ENCODE data around the gene KCNC3. TPM values are rescaled to one million over a fixed set of nuclear protein-coding genes. Genes with fewer than 3 reads are reported as not detected.

KCNC3 gene
- total and polyA plus RNA-seq, 4 donors = 0.56 to 1.6 (median 1.1) TPM

DNA sequence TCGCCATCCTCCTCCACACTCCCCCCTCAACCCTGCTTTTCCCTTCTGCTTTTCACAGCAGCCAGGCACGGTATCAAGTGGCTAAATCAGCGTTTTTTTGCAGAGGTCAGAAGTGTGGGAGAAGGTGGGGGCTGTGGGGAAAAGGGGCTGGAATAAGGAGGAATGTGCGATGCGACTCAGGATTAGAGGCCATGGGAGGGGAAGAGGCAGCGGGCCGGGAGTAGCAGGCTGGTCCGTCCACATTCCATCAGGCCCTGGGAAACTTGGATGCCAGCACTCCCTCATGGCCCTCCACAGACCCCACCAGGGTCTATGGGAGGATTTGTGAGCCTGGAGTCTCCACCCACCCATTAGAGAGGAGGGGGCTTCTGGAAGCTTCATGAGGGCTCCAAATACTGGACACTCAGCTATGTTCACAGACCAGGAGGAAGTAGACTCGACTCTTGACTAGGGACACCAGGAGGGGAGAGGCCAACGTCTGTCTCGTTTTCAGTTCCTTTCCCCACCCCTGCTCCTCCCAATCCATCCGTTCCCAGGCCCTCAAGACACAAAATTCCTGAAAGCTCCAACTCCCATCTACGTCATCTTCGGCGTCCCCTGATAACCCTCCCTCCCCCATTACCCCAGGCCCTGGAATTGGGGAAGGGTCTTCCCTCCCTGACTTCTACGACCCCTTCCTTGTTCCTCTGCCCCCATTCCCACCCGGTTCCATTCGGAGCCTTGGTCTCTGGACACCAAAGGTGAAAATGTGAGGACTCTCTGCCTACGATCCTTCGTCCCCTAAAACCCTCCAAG lies 3.3 kb upstream of the KCNC3 start:
- WGBS = 38% methylated on average over 20 of the region's 20 CpGs
- TF ChIP-seq NR2F2 (IDR thresholded peaks at IDR 0.05) (peak; percentile 5), YY1 (IDR thresholded peaks at IDR 0.05) (no peak)
- Histone ChIP-seq H3K27me3 (ENCODE audit: control insufficient read depth in 4 of 4, insufficient read depth in 4 of 4, low read length in 3 of 4) (no peaks in the 10 kb centered on the region), H3K9ac (ENCODE audit: low read depth in 1 of 2, low read length in 2 of 2) (no peak overlapping the region), H3K4me1 (ENCODE audit: control insufficient read depth in 4 of 4, insufficient read depth in 4 of 4, low read length in 3 of 4) (peaks cover 13 to 49% (median 31%) of the 10 kb centered on the region in 4 donors), H3K4me3 (ENCODE audit: low read depth in 1 of 3, low read length in 3 of 3) (peak overlapping the region in 1 of 3 donors; percentile 48), H3K9me3 (ENCODE audit: control insufficient read depth in 4 of 4, low read length in 3 of 4) (no peaks in the 10 kb centered on the region), H3K36me3 (ENCODE audit: control insufficient read depth in 4 of 4, insufficient read depth in 3 of 4, low read depth in 1 of 4, low read length in 3 of 4) (no peaks in the 10 kb centered on the region), H3K27ac (ENCODE audit: low read depth in 1 of 2, low read length in 2 of 2) (peak overlapping the region; percentile 74 to 77)
- DNase-seq (ENCODE audit: low spot score) = no peak

DNA sequence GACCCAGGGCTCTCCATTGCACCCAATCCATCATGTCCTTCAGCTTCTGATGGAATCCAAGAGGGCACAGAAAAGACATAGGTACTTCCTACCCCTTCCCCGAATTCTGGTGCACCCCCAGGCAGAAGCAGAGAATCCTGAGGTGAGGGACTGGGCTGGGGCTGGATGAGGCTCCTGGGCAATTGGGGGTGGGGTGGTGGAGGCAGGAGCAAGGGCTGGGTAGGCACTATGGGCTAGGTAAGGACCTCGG lies 2.7 kb upstream of the KCNC3 start:
- H3K4me3 ChIP-seq (ENCODE audit: low read depth in 1 of 3, low read length in 3 of 3) = no peak overlapping the region
- no peak for TF ChIP-seq GABPA (IDR thresholded peaks at IDR 0.05 in 1 of 2, conservative IDR thresholded peaks at IDR 0.05 in 1 of 2)
- TF ChIP-seq RAD21 (IDR thresholded peaks at IDR 0.05) = no peak
- no peak for TF ChIP-seq JUND (IDR thresholded peaks at IDR 0.05)
- TF ChIP-seq, protein P1, sequence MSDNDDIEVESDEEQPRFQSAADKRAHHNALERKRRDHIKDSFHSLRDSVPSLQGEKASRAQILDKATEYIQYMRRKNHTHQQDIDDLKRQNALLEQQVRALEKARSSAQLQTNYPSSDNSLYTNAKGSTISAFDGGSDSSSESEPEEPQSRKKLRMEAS (IDR thresholded peaks at IDR 0.05) = no peak
- TF ChIP-seq, protein P2, sequence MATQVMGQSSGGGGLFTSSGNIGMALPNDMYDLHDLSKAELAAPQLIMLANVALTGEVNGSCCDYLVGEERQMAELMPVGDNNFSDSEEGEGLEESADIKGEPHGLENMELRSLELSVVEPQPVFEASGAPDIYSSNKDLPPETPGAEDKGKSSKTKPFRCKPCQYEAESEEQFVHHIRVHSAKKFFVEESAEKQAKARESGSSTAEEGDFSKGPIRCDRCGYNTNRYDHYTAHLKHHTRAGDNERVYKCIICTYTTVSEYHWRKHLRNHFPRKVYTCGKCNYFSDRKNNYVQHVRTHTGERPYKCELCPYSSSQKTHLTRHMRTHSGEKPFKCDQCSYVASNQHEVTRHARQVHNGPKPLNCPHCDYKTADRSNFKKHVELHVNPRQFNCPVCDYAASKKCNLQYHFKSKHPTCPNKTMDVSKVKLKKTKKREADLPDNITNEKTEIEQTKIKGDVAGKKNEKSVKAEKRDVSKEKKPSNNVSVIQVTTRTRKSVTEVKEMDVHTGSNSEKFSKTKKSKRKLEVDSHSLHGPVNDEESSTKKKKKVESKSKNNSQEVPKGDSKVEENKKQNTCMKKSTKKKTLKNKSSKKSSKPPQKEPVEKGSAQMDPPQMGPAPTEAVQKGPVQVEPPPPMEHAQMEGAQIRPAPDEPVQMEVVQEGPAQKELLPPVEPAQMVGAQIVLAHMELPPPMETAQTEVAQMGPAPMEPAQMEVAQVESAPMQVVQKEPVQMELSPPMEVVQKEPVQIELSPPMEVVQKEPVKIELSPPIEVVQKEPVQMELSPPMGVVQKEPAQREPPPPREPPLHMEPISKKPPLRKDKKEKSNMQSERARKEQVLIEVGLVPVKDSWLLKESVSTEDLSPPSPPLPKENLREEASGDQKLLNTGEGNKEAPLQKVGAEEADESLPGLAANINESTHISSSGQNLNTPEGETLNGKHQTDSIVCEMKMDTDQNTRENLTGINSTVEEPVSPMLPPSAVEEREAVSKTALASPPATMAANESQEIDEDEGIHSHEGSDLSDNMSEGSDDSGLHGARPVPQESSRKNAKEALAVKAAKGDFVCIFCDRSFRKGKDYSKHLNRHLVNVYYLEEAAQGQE (IDR thresholded peaks at IDR 0.05) = no peak
- no peak for TF ChIP-seq YY1 (IDR thresholded peaks at IDR 0.05)
- no peak for TF ChIP-seq TAF1 (conservative IDR thresholded peaks at IDR 0.05)
- TF ChIP-seq FOXA2 (IDR thresholded peaks at IDR 0.05) = no peak
- TF ChIP-seq, protein P3, sequence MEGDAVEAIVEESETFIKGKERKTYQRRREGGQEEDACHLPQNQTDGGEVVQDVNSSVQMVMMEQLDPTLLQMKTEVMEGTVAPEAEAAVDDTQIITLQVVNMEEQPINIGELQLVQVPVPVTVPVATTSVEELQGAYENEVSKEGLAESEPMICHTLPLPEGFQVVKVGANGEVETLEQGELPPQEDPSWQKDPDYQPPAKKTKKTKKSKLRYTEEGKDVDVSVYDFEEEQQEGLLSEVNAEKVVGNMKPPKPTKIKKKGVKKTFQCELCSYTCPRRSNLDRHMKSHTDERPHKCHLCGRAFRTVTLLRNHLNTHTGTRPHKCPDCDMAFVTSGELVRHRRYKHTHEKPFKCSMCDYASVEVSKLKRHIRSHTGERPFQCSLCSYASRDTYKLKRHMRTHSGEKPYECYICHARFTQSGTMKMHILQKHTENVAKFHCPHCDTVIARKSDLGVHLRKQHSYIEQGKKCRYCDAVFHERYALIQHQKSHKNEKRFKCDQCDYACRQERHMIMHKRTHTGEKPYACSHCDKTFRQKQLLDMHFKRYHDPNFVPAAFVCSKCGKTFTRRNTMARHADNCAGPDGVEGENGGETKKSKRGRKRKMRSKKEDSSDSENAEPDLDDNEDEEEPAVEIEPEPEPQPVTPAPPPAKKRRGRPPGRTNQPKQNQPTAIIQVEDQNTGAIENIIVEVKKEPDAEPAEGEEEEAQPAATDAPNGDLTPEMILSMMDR (IDR thresholded peaks at IDR 0.05; ENCODE audit: low read depth, low read length, missing input control) = no peak
- no peak for TF ChIP-seq HNF4A (conservative IDR thresholded peaks at IDR 0.05)

More for the DNA sequence above, 2.7 kb upstream of the KCNC3 start:
- WGBS = 38% methylated on average over 2 of the region's 2 CpGs
- H3K27me3 ChIP-seq (ENCODE audit: control insufficient read depth in 4 of 4, insufficient read depth in 4 of 4, low read length in 3 of 4) = peaks cover 0 to 3% (median 0%) of the 10 kb centered on the region in 4 donors
- H3K9ac ChIP-seq (ENCODE audit: low read depth in 1 of 2, low read length in 2 of 2) = no peak overlapping the region
- peak overlapping the region in 1 of 2 donors; percentile 31 for H3K27ac ChIP-seq (ENCODE audit: low read depth in 1 of 2, low read length in 2 of 2)
- peaks cover 13 to 54% (median 34%) of the 10 kb centered on the region in 4 donors for H3K4me1 ChIP-seq (ENCODE audit: control insufficient read depth in 4 of 4, insufficient read depth in 4 of 4, low read length in 3 of 4)
- H3K36me3 ChIP-seq (ENCODE audit: control insufficient read depth in 4 of 4, insufficient read depth in 3 of 4, low read depth in 1 of 4, low read length in 3 of 4) = no peaks in the 10 kb centered on the region
- DNase-seq (ENCODE audit: low spot score) = no peak
- H3K9me3 ChIP-seq (ENCODE audit: control insufficient read depth in 4 of 4, low read length in 3 of 4) = no peaks in the 10 kb centered on the region
